Colonic mucosa (tissue), 4 donors: ENCODE results near the gene PRPS2. TPM values are rescaled to one million over a fixed set of nuclear protein-coding genes. Genes with fewer than 3 reads are reported as not detected.

Experiments
- DNase-seq: peaks from one replicate; pipeline ENCODE4 v3.0.0-alpha.2; 2020
- H3K27ac ChIP-seq: fragments of 200-600 bp; one replicate; pipeline ENCODE4 v1.8.0; 2021
- H3K27me3 ChIP-seq: fragments of 200-600 bp; one replicate; pipeline ENCODE4 v1.8.0; 2021
- H3K36me3 ChIP-seq: fragments of 200-600 bp; one replicate; pipeline ENCODE4 v1.8.0; 2021
- H3K4me1 ChIP-seq: fragments of 200-600 bp; one replicate; pipeline ENCODE4 v1.8.0; 2021; ENCODE audit warnings: mild to moderate bottlenecking
- H3K4me3 ChIP-seq: fragments of 200-600 bp; one replicate; pipeline ENCODE4 v1.8.0; 2021
- H3K9ac ChIP-seq, 2 donors: one replicate each; pipeline ENCODE4 v1.7.0; 2013; ENCODE audit warnings: control low read depth in 2 of 2, low read depth in 2 of 2, low read length in 2 of 2
- H3K9me3 ChIP-seq: fragments of 200-600 bp; one replicate; pipeline ENCODE4 v1.8.0; 2021
- intact Hi-C: fragments of 100-400 bp; cut with DNase I; formaldehyde crosslinking; loops from one replicate; pipeline ENCODE4 v1.14.1; 2022
- total RNA-seq, 2 donors: library from RNA; stranded (reverse); fragmentation: NEBNext Ultra II Directional in 1 of 2; extraction: Animal tissue kit (Norgen Biotek cat#: 25700) in 1 of 2; gene quantifications; one replicate each; pipeline ENCODE4 v1.2.1, GENCODE V29; 2021
- TF ChIP-seq, protein P1 (sequence below): fragments of 200-600 bp; IDR thresholded peaks from one replicate; pipeline ENCODE4 v1.8.0; 2022; ENCODE audit warnings: antibody characterized with exemption, mild to moderate bottlenecking
- donor health status: healthy.
- donor health status: DM: no; HTN: no; CAD: no.
- donor health status: DM: no; HTN: no; CAD: no.

PRPS2 gene
- total RNA-seq, 2 donors from 2014 or later, result 67.0 to 75.8 TPM

DNA sequence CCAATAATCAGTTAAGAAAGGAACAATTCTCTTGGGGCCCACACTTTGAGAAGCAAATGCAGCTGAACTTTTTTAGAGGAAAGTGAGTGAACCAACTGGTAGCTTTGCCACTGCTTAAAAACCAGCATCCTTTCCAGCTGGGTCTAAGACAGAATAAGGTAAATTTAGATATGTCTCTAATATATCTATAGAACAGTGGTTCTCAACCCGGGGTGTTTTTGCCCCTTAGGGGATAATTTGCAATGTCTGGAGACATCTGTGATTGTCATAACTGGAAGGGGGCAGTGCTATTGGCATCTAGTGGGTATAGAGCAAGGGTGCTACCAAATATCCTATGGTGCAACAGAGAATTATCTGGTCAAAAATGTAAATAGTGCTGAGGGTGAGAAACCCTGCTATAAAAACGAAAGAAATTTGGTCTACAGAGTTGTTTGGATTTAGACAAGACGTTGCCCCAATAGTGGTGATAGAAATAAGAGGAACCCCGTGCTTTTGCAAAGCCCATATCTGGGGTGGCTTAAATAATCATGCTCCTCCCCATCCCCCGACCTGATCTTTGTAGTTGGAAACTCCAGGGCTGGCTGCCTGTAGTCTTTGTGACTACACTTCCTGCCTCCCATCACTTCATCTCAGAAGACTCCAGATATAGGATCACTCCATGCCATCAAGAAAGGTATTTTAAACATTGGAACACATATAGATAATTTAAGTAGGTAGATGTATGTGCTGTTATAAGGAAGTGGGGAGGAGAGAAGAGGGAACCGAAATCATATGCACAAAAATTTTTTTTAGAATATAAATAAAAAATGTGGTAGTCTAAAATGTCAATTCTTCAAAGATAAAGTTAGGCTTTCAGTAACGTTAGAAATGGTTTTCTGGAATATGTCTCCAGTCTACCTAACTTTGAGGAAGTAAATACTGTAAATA is 75.5 kb downstream of the PRPS2 start, which contains the start of gene TLR7:
Gene TLR7, plus strand, starts transcription at position 622 of the 927 bp plus-strand sequence. CDS start 507 bp downstream, outside the sequence.
- no peak for DNase-seq
- no peaks in the 10 kb centered on the region for H3K36me3 ChIP-seq
- no peak within 1 kb of the TSS for H3K27ac ChIP-seq
- H3K9ac ChIP-seq, result no peak within 1 kb of the TSS
- TF ChIP-seq, protein P1, sequence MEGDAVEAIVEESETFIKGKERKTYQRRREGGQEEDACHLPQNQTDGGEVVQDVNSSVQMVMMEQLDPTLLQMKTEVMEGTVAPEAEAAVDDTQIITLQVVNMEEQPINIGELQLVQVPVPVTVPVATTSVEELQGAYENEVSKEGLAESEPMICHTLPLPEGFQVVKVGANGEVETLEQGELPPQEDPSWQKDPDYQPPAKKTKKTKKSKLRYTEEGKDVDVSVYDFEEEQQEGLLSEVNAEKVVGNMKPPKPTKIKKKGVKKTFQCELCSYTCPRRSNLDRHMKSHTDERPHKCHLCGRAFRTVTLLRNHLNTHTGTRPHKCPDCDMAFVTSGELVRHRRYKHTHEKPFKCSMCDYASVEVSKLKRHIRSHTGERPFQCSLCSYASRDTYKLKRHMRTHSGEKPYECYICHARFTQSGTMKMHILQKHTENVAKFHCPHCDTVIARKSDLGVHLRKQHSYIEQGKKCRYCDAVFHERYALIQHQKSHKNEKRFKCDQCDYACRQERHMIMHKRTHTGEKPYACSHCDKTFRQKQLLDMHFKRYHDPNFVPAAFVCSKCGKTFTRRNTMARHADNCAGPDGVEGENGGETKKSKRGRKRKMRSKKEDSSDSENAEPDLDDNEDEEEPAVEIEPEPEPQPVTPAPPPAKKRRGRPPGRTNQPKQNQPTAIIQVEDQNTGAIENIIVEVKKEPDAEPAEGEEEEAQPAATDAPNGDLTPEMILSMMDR, result no peak
- no peaks in the 10 kb centered on the region for H3K9me3 ChIP-seq
- H3K27me3 ChIP-seq, result no peaks in the 10 kb centered on the region
- H3K4me1 ChIP-seq, result no peaks in the 10 kb centered on the region
- no peak within 1 kb of the TSS for H3K4me3 ChIP-seq
- intact Hi-C loops, result no loop called here

DNA sequence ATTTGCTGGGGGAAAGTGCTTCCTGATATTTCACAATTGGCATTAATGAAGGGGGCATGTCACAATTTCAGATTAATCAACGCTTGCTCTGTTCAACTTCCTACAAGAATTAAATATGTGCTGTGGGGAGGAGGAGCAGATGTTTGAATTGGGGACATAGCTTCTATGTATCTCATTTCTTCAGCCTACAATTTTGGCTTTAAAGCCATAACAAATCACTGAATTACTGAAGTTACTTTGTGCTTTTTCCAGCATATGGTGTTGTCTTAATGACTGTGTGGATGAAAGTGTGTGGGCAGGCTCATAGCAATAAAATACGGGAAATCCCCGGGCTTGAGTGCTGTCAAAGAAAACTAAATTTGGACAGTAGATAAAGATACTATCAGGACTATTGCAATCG is 76.5 kb downstream of the PRPS2 start:
- Histone ChIP-seq H3K27me3 (no peaks in the 10 kb centered on the region), H3K36me3 (no peaks in the 10 kb centered on the region), H3K4me3 (no peak overlapping the region), H3K9me3 (no peaks in the 10 kb centered on the region), H3K9ac (no peak overlapping the region), H3K4me1 (no peaks in the 10 kb centered on the region), H3K27ac (no peak overlapping the region)
- TF ChIP-seq, protein P1, result no peak
- intact Hi-C loops, result no loop called here
- no peak for DNase-seq

DNA sequence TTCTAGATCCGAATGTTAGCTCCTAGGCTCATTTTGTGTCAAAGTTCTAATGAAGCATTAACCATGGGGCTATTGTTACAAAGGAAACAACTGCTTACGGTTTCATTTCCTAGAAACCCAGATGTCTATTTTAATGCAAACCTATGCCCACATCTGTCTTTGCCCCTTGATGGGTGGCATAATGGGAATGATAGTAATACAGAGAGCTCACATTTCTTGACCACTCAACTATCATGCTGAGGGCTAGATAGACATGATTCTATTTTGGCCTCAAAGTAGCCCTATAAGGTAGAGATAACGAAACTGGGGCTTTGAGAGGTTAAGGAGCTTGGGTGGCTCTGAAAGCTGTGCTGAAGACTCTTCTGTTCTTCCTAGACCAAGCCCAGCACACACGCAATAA is 77.5 kb downstream of the PRPS2 start:
- Histone ChIP-seq H3K4me1 (no peaks in the 10 kb centered on the region), H3K27ac (no peak overlapping the region), H3K9ac (no peak overlapping the region), H3K9me3 (no peaks in the 10 kb centered on the region), H3K36me3 (no peaks in the 10 kb centered on the region), H3K27me3 (no peaks in the 10 kb centered on the region), H3K4me3 (no peak overlapping the region)
- intact Hi-C loops, result no loop called here
- TF ChIP-seq, protein P1, result no peak
- DNase-seq, result no peak

- TF ChIP-seq, protein P1, result no peak
- Histone ChIP-seq H3K4me3 (no peak overlapping the region), H3K4me1 (no peaks in the 10 kb centered on the region), H3K36me3 (no peaks in the 10 kb centered on the region), H3K9ac (no peak overlapping the region), H3K27ac (no peak overlapping the region), H3K9me3 (no peaks in the 10 kb centered on the region), H3K27me3 (no peaks in the 10 kb centered on the region)
- intact Hi-C loops, result no loop called here
- no peak for DNase-seq
These were observed 80.0 kb downstream of the PRPS2 start for GRCh38 chrX:12871257-12871656.

DNA sequence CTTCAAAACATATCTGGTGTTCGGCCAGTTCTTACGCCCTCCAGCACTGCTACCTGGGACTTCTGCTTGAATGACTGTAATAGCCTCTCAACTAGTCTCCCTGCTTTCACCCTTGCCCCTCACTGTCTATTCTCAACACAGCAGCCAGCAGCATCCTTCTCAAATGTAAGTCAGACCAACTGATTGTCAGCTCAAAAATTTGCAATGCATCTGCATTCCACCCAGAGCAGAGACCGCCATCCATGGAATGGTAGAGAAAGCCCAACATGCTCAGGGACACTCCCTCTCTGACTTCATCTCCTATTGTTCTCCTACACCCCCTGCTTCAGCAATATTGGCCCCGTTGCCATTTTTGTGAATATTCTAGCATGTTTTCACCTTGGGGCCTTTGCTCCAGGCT is 81.5 kb downstream of the PRPS2 start:
- H3K9me3 ChIP-seq, result no peaks in the 10 kb centered on the region
- intact Hi-C loops, result no loop called here
- no peaks in the 10 kb centered on the region for H3K36me3 ChIP-seq
- H3K9ac ChIP-seq, result no peak overlapping the region
- no peak overlapping the region for H3K4me3 ChIP-seq
- no peaks in the 10 kb centered on the region for H3K27me3 ChIP-seq
- TF ChIP-seq, protein P1, result no peak
- no peaks in the 10 kb centered on the region for H3K4me1 ChIP-seq
- no peak overlapping the region for H3K27ac ChIP-seq
- no peak for DNase-seq

Other genes with a start within 250 kb of the PRPS2 start
- gene TLR7, start 75.7 kb downstream of the PRPS2 start, total RNA-seq, result 1 to 10 TPM in 1 of 2 donors, under 1 TPM in 1; 0.27 to 1.3 TPM
- 1 to 10 TPM in 1 of 2 donors, under 1 TPM in 1; 0.35 to 1.6 TPM for gene TLR8, start 115.2 kb downstream of the PRPS2 start, total RNA-seq
- gene TMSB4X, start 183.7 kb downstream of the PRPS2 start, total RNA-seq, result 1,000 to 10,000 TPM; 3,844 to 4,288 TPM